Stimulated activated CD4-positive, alpha-beta T cell treated with anti-CD3 and anti-CD28 coated beads, Interleukin-1b, Interleukin-23, amount 100 ng/mL, for 24 hours (primary cell): ENCODE measurements around the gene CNEP1R1.

ENCODE experiments used
- DNase-seq, 4 experiments: peaks; one replicate each; pipeline ENCODE4 v3.0.0-alpha.2; 2020; ENCODE audit warnings: low read depth in 4 of 4, low spot score in 1 of 4

Gene CNEP1R1

DNA sequence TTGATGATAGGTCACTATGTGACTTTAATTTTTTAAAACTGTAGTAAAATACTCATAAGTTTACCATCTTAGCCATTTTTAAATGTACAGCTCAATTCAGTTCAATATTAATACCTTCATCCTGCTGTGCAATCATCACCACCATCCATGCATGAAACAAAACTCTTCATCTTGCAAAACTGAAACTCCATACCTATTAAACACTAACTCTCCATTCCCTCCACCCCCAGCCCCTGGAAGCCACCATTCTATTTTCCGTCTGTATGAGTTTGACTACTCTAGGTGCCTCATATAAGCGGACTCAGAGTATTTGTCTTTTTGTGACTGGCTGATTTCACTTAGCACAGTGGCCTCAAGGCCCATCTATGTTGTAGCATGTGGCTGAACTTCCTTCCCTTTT is 9.4 kb upstream of the CNEP1R1 start:
- no peak for DNase-seq

DNA sequence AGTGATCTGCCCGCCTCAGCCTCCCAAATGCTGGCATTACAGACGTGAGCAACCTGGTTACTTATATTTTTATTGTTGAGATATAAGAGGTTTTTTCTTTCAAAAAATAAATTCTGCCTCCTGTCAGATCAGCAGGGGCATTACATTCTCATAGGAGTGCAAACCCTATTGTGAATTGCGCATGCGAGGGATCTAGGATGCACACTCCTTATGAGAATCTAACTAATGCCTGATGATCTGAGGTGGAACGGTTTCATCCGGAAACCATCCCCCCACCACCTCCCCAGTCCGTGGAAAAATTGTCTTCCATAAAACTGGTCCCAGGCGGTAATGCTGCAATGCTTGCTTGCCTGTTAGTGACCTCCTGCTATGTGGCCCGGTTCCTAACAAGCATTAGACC is 7.5 kb upstream of the CNEP1R1 start:
- DNase-seq, result no peak

DNA sequence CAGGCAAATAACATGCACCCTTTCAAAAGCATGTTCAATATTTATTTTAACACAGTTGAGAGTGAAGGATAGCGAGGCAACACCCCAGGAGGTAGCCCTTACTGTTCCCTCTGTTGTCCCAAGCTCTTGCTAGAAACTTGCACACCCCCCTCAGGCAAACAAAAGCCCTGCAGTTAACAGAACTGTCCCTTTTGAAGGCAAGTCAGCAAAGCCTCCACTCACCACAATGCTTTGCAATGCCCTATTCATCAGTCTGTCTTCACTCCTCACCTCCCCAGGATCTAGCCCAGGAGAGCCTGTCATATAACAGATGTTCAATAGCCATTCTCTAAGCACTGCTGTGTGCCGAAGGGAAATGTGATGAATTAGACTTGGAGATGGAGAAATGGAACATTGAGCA is 3.5 kb upstream of the CNEP1R1 start:
- no peak for DNase-seq

DNA sequence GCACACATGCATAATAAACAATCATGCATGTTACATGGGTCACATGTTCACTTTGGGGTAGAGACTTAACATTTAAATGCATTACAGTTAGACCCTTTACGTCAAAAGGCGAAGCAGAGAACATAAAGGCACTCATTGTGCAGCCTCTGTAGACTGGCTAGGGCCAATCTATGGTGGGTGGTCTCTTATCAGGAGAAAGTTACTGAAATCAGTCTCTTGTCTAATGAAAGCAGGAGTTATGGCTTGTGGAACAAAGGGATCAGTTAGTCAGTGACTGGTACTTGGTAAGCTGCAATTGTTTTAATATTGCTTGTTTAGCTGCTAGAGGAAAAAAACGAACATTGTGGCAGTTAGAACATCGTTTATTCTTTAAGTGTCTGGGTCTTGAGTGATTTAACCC is 1.4 kb upstream of the CNEP1R1 start:
- no peak for DNase-seq

DNA sequence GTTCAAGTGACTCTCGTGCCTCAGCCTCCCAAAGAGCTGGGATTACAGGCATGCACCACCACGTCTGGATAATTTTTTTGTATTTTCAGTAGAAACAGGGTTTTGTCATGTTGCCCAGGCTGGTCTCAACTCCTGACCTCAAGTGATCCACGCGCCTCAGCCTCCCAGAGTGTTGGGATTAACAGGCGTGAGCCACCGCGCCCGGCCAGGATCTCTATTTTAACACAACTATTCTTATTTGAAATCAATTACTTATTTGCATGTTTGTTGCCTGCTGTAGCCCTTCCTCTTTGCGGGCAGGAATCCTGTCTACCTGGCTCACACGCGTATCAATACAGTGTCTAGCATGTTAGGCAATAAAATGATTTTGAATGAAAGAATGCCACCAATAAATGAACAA is 818 bp upstream of the CNEP1R1 start:
- no peak for DNase-seq

DNA sequence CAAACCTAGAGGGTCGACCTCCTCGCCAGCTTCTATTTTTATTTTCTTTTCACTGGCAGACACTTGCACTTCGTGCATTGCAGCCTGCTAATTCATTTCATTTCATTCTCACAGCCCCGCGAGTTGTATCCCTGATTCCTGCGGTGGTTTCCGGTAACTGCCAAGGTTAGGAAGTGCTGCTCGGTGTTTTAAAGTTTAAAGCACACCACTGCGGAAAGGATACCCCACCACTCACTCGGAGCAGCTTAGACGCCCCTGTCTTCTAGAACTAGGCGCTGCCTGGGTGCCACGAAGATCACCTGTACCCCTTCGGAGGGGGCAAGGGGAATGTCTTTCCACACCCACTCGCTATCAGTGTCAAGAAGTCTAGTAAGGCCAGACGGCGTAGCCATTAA is 509 bp downstream of the CNEP1R1 start:
- DNase-seq, result no peak

DNA sequence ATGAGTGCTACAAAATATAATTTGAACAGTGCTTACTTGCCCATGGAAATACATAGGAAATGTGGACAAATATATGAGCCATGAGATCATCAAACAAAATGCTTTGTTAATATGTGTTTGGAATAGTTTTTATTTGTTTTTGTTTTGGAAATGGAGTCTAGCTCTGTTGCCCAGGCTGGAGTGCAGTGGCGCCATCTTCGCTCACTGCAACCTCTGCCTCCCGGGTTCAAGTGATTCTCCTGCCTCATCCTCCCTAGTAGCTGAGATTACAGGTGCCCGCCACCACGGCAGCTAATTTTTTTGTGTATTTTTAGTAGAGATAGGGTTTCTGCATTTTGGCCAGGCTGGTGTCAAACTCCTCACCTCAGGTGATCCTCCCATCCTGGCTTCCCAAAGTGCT is 2.8 kb downstream of the CNEP1R1 start:
- DNase-seq, result no peak

DNA sequence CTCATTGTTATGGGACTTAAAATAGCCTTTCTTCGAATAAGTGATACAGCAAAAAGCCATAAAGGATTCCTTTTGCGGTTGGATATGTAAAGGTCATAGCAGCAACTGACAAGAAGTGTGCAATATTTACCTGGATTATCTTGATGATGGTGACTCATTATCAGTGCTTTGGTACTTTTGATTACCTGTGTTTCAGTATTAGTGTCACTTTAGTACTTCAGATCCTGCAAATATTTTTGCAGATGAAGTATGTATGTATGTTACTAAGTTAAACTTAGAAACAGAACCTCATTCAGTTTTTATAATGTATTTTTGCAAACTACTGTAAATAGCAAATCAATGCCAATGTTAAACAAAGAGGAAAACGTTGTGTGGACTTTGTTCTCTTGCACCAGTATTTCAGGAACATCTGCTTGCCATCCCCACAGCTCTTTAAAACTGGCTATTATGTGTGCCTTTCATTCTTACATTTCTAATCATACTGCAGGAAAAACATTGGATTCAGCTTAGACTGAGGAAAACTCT is 10.5 kb downstream of the CNEP1R1 start:
- DNase-seq, result no peak

DNA sequence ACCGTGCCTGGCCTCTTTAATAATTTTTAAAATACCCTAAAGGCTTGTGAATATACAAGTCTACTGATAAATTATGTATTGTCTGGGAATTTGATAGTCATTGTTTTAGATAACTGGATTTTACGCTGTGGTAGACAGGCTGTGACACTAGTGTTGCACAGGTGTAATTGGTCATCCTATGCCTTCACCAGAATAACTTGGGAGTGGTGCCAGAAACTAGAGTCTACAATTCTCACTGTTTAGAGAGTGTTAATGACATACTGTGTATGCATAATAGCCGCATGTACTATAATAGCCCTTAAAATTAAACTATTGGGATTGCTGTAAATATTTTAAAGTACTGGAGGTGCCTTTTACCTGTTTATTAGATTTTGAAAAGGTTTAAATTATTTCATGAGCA is 11.4 kb downstream of the CNEP1R1 start:
- no peak for DNase-seq

DNA sequence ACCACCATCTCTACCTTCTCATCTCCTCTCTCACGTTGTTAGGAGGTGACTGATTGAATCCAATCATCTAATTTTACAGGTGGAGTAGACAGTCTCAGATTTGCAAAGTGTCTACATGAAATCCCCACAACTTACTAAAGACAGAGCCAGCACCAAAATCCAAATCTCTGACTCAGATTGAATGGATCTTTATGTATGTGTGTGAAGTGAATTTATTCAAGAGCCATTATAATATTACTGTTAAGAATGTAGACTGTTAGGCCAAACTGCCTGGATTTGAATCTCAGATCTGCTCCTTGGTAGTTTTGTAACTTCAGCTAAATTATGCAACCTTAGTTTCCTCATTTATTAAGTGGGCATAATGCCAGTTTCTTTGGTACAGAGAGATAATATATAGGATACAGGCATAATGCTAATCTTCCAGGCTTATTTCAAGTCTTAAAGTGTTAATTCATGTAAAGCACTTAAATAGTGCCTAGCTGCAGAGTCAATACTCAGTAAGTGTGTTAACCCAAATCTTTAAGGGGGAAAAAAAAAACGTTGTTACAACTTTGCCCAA is 12.7 kb downstream of the CNEP1R1 start:
- no peak for DNase-seq

DNA sequence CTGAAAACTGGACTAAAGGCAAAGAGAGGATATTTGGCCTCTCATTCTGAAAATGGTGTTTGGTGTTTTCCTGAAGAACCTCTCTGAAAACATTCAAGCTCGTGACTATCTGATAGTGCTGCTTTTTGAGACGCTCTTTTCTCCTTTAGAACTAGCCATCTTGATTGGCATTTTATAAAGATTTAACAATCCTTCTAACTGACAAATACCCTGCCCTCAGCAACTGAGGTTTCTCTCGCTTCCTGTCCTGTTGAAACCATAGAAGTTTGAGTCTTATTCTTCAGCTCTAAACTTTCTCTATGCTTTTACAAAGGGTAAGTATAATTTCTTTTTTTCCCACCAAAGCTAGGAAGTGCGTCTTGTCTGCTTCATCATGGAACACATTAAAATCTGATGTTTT is 13.3 kb downstream of the CNEP1R1 start:
- DNase-seq, result no peak

DNA sequence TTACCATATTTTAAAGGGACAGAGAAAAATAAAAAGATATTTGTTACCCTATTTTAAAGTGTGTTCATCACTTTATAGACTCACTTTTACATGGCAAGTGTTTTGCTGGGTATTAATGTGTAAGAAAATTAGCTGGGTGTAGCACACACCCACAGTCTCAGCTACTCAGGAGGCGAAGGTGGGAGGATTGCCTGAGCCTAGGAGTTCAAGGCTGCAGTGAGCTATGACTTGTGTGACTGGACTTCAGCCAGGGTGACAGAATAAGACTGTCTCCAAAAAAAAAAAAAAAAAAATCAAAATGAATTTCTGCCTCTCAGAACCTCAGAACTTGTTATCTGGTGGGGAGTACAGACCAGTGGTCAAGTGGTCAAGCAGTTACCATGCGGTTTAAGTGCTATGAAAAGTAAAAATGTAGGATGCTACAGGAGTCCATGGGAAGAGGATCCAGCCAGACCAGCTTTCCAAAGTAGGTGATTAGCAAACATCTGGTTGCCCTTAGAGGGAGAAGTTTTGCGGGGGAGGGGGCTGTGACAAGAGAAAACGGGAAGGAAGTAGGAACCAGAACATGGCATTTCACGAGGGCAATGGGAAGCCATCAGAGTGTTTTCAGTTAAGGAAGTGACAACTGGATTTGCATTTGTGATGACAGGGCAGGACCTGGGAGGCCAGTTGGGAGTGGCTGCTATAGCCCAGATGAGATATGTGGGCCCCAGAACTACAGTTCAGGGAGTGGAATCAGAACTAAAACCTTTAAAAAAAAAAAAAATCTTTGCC is 13.9 kb downstream of the CNEP1R1 start:
- no peak for DNase-seq

DNA sequence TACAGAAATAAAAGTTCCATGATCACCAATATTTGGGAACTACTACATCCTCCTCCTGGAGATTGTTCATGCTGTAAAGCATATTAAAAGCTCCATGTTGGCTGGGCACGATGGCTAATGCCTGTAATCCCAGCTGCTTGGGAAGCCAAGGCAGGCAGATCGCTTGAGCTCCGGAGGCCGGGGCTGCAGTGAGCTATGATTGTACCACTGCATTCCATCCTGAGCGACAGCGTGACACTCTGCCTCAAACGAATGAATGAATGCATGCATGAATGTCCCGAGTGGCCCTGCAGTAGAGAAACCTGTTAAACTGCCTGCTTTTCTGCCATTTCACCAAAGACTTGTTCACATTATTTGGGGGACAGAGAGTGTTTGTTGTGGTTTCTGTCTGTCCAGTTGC is 15.0 kb downstream of the CNEP1R1 start:
- no peak for DNase-seq

DNA sequence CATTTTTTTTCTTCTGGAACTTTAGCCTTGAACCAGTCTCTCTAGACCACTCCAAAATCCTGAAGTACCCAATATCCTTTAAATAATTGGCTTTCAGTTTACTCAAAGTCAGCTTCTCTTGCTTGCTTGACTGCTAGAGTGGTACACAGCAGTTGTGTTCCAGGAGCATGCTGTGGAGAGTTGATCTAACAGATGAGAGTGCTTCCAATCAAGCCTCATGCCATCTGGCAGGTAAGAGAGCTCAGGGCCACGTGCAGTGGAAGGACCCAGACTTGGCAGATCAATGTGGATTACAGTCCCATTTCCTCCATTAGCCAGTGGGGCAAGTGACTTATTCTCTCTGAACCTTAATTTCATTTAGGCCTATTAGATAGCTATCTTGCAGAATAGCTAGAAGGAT is 15.7 kb downstream of the CNEP1R1 start:
- no peak for DNase-seq

DNA sequence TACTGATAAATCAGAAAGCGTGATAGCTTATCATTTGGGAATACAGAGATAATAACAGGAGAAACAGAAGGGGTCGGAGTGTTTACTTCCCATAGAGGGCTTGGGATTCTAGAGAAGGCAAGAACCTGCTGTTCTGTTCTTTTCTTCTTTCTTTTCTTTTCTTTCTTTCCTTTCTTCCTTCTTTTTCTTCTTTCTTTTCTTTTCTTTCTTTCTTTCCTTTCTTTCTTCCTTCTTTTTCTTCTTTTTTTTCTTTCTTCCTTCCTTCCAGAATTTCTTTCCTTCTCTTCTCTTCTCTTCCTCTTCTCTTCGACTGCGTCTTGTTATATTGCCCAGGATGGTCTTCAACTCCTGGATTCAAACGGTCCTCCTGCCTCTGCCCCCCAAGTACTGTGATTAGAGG is 18.3 kb downstream of the CNEP1R1 start:
- DNase-seq, result no peak

DNA sequence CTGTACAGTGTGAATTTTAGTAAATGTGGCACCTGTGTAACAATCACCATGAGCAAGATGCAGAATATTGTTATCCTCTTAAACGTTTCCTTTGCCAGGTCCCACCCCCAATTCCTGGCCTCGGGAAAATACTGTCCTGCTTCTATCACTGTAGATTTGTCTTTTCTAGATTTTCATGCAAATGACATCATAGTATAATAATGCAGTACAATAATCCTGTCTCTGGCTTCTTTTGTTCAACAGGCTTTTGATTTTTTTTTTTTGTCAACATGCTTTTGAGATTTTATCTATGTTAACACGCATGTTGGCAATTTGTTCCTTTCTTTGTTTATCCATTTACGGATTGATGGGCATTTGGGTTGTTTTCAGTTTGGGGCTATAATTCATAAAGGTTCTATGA is 20.4 kb downstream of the CNEP1R1 start:
- no peak for DNase-seq

DNA sequence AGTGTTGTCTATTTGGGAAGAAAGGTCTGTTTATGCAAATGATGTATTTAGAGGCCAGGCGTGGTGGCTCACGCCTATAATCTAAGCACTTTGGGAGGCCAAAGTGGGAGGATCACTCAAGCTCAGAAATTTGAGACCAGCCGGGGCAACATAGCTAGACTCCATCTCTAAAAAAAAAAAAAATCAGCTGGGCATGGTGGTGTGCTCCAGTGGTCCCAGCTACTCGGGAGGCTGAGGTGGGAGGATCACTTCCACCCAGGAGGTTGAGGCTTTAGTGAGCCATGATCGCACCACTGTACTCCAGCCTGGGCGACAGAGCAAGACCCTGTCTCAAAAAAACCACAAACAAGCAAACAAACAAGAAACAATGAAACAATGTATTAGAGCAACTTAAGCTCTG is 21.8 kb downstream of the CNEP1R1 start:
- DNase-seq, result no peak

DNA sequence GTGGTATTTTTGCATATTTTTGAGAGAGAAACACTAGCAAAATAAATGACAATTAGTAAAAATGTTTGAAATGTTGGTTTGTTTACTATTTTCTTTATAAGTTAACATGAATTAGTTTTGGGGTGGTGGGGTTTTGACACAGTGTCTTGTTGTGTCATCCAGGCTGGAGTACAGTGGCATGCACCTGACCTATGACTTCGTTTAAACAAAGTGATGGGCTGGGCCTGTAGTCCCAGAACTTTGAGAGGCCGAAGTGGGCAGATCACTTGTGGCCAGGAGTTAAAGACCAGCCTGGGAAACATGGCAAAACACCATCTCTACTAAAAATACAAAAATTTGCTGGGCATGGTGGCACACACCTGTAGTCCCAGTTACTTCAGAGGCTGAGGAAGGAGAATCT is 22.8 kb downstream of the CNEP1R1 start:
- DNase-seq, result no peak

DNA sequence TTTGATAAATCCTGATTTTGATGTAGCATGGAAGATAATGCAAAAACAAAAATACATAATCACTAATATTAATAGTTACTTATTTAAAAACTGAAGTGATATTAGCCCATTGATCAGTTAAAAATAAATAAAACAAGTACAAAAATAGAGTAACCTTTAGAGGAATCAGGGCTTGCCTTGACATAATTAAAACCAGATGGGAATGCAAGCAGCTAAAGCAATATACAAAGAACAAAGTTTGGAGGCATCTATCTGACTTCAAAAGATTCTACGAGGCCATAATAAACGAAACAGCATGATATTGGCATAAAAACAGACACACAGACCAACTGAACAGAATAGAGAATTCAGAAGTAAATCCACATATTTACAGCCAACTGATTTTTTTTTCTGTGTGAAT is 25.8 kb downstream of the CNEP1R1 start:
- DNase-seq, result no peak

DNA sequence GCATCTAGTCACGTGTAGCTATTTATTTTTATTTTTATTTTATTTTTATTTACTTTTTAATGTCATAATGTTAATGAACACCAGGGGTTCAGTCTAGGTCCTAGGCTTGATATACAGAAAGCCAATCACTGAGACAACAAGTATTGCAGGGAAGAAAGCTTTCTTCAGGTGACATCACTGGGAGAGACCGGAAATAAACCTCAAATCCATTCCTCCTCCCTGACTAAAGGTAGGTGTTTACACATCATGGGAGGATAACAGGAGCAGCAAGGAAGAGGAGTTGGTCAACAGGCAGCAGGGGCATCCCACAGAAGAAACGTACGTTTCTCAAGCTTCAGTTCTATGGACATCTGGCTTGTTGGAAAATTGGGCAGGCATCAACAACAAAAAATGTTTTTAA is 31.2 kb downstream of the CNEP1R1 start:
- no peak for DNase-seq

DNA sequence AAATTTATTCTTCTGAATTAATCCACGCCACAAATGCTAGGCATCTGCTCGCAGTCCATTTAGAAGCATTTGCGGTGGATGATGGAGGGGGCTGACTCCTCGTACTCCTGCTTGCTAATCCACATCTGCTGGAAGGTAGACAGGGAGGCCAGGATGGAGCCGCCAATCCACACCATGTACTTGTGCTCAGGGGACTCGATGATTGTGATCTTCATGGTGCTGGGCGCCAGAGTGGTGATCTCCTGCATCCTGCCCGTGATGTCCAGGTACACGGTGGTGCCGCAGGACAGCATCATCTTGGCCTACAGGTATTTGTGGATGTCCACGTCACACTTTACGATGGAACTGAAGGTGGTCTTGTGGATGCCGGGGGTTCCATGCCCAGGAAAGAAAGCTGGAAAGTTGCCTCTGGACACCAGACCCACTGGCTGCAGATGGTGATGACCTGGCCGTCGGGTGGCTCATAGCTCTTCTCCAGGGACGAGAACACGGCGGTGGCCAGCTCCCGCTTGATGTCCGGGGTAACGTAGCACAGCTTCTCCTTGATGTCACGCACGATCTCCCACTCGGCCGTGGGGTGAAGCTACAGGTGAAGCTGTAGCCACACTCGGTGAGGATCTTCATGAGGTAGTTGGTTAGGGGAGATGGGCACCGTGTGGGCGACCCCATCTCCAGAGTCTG is 33.2 kb downstream of the CNEP1R1 start:
- DNase-seq, result no peak

DNA sequence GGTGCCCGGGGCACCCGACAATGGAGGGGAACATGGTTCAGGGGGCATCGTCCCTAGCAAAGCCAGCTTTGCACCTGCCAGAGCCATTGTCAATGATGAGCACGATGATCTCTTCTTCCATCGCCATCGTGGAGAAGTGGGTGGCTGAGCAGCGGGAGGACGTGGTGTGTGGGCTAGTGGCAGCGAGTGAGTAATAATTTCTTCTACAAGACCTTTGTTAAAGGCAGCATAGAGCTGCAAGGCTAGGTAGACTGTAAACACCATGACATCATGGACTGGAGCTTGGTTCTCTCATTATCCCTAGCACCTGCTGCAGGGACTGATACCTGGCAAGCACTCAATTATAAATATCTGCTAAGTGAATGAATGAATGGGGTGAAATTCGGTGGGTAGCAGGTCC is 34.1 kb downstream of the CNEP1R1 start:
- no peak for DNase-seq

DNA sequence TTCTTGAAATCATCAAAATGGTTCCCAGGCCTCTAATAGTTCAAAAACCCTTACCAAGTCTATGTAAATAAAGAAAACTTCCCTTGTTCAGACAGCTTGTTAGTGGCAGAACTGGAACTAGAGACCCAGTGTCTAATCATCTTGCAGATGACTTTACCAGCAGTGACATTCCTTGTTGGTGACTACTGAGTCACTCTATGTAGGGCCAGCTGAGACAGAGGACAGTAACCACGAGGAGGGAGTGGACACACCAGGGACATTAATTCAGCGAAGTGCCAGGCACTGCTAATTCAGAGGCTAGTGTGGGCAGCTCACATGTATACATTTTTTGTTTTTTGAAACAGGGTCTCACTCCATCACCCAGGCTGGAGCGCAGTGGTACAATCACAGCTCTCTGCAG is 34.6 kb downstream of the CNEP1R1 start:
- DNase-seq, result no peak
